MM.1S (cell line): Measurements from ENCODE around the gene SEPTIN6.

Source experiments
- DNase-seq: peaks from one replicate; pipeline ENCODE4 v3.0.0-alpha.2; 2015
- H2AFZ ChIP-seq: fragments of 300-600 bp; sonication (generic); 2 replicates; pipeline ENCODE4 v1.6.0; 2016; ENCODE audit warnings: antibody characterized with exemption, low read length
- H3F3A ChIP-seq: fragments of 300-600 bp; sonication (generic); 2 replicates; pipeline ENCODE4 v1.6.1; 2016; ENCODE audit warnings: mild to moderate bottlenecking, antibody characterized with exemption, low read length, moderate library complexity, mixed read lengths; ENCODE audit not compliant: insufficient read depth
- H3K27ac ChIP-seq: fragments of 300-600 bp; sonication (generic); 2 replicates; pipeline ENCODE4 v1.5.1; 2016; ENCODE audit warnings: mild to moderate bottlenecking, low read length
- H3K27me3 ChIP-seq: fragments of 300-600 bp; sonication (generic); replicated peaks from 2 replicates; pipeline ENCODE4 v1.6.0; 2016; ENCODE audit warnings: low read length; ENCODE audit not compliant: insufficient read depth
- H3K36me3 ChIP-seq: fragments of 300-600 bp; sonication (generic); replicated peaks from 2 replicates; pipeline ENCODE4 v1.6.1; 2016; ENCODE audit warnings: mild to moderate bottlenecking, low read length, mixed read lengths; ENCODE audit not compliant: insufficient read depth
- H3K4me1 ChIP-seq: fragments of 300-600 bp; sonication (generic); 2 replicates; pipeline ENCODE4 v1.6.1; 2016; ENCODE audit warnings: low read length, mixed read lengths
- H3K4me2 ChIP-seq: fragments of 300-600 bp; sonication (generic); 2 replicates; pipeline ENCODE4 v1.6.0; 2016; ENCODE audit warnings: low read depth, low read length
- H3K4me3 ChIP-seq: fragments of 300-600 bp; sonication (generic); 2 replicates; pipeline ENCODE4 v1.5.1; 2016; ENCODE audit warnings: low read length, mixed read lengths
- H3K79me2 ChIP-seq: fragments of 300-600 bp; sonication (generic); 2 replicates; pipeline ENCODE4 v1.6.1; 2016; ENCODE audit warnings: mixed run types, low read length, mixed read lengths
- H3K9ac ChIP-seq: fragments of 300-600 bp; sonication (generic); 2 replicates; pipeline ENCODE4 v1.6.1; 2016; ENCODE audit warnings: low read length, mixed read lengths
- H3K9me2 ChIP-seq: fragments of 300-600 bp; sonication (generic); replicated peaks from 2 replicates; pipeline ENCODE4 v1.6.1; 2016; ENCODE audit warnings: mild to moderate bottlenecking, low read length, mixed read lengths; ENCODE audit not compliant: insufficient read depth
- H3K9me3 ChIP-seq: fragments of 300-600 bp; sonication (generic); replicated peaks from 2 replicates; pipeline ENCODE4 v1.6.1; 2016; ENCODE audit warnings: mild to moderate bottlenecking, low read length, mixed read lengths; ENCODE audit not compliant: insufficient read depth
- H4K20me1 ChIP-seq: fragments of 300-600 bp; sonication (generic); 2 replicates; pipeline ENCODE4 v1.6.1; 2016; ENCODE audit warnings: mild to moderate bottlenecking, low read length, moderate library complexity, mixed read lengths; ENCODE audit not compliant: insufficient read depth
- EZH2 ChIP-seq: fragments of 300-600 bp; sonication (generic); optimal IDR thresholded peaks from 2 replicates; pipeline ENCODE3; 2017; ENCODE audit warnings: low read depth, mild to moderate bottlenecking, antibody characterized with exemption, low read length, mixed read lengths
- EZH2phosphoT487 ChIP-seq: fragments of 300-600 bp; sonication (generic); IDR thresholded peaks from 2 replicates; pipeline ENCODE4 v1.6.1; 2018; ENCODE audit warnings: antibody characterized with exemption, low read length
- TF ChIP-seq, protein P1 (sequence below): fragments of 300-600 bp; sonication (generic); IDR thresholded peaks from 2 replicates; pipeline ENCODE4 v1.5.1; 2016; ENCODE audit warnings: antibody characterized with exemption, low read length, mixed read lengths

The SEPTIN6 gene

DNA sequence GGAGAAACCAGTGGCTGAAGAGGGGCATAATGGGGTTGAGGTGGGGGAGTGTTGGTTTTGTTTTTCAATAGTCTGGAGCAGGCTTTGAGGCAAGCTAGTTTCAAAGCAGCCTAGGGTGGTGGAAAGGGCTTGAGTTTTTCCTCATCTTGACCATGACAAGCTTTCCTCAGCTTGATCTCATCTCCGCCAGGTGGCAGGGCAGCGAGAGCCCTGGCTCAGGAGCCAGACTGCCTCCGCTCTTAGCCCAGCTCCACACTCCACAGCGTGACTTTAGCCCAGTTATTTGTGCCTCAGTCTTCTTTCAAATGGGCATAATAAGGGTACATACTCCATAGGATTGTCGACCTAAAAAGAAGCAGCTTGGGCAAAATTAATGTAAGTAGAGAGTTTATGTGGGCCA is 35.5 kb upstream of the SEPTIN6 start:
- H3F3A ChIP-seq = peaks cover 7% of the 10 kb centered on the region
- H3K27ac ChIP-seq = no peak overlapping the region
- H3K4me1 ChIP-seq = peaks cover 7% of the 10 kb centered on the region
- no peak overlapping the region for H3K4me2 ChIP-seq
- no peaks in the 10 kb centered on the region for H3K9me3 ChIP-seq
- no peak overlapping the region for H2AFZ ChIP-seq
- no peak overlapping the region for H3K9ac ChIP-seq
- H3K27me3 ChIP-seq = no peaks in the 10 kb centered on the region
- H3K79me2 ChIP-seq = no peaks in the 10 kb centered on the region
- DNase-seq = no peak
- no peaks in the 10 kb centered on the region for H4K20me1 ChIP-seq
- H3K9me2 ChIP-seq = no peaks in the 10 kb centered on the region
- no peaks in the 10 kb centered on the region for H3K36me3 ChIP-seq
- H3K4me3 ChIP-seq = no peak overlapping the region
- no peak for TF ChIP-seq EZH2
- TF ChIP-seq, protein P1, sequence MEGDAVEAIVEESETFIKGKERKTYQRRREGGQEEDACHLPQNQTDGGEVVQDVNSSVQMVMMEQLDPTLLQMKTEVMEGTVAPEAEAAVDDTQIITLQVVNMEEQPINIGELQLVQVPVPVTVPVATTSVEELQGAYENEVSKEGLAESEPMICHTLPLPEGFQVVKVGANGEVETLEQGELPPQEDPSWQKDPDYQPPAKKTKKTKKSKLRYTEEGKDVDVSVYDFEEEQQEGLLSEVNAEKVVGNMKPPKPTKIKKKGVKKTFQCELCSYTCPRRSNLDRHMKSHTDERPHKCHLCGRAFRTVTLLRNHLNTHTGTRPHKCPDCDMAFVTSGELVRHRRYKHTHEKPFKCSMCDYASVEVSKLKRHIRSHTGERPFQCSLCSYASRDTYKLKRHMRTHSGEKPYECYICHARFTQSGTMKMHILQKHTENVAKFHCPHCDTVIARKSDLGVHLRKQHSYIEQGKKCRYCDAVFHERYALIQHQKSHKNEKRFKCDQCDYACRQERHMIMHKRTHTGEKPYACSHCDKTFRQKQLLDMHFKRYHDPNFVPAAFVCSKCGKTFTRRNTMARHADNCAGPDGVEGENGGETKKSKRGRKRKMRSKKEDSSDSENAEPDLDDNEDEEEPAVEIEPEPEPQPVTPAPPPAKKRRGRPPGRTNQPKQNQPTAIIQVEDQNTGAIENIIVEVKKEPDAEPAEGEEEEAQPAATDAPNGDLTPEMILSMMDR = peak; percentile 11; the same call in 1 of the 2 replicates

DNA sequence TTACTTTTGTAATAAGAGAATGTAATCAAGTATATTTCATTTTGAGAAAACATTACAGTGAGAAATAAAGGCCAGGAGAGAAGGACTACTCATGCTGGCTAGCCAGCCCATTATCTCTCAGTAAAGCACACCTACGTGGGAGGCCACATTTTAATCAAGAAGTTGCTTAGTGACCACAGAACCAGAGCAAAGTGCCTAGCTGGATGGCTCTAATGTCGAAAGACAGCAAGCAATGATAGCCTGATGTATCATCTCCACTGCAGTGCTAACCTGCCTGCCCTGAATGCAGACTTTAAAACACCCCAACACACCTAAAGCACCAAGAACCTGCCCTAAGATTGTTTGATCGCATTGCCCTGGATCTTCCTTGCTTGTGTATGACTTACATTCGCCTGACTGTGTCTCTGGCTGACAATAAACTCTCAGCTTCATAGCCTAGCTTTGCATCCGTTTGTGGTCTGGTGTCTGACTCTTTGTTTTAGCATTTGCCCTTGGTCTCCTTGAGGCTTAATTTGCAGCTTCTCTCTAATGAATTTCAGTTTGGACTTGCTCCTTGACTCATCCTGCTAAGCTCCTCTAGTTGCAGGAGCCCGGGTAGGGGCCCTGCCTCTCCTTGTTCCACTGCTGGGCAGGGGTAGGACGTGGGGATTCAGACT is 34.1 kb upstream of the SEPTIN6 start:
- H3K27me3 ChIP-seq = no peaks in the 10 kb centered on the region
- DNase-seq = peak; percentile 54
- peak overlapping the region; percentile 31; the same call in 1 of the 2 replicates for H3K9ac ChIP-seq
- no peaks in the 10 kb centered on the region for H3K9me2 ChIP-seq
- no peaks in the 10 kb centered on the region for H3K79me2 ChIP-seq
- peak overlapping the region; percentile 75 for H2AFZ ChIP-seq
- peak overlapping the region; percentile 54; the same call in 1 of the 2 replicates for H3K27ac ChIP-seq
- H4K20me1 ChIP-seq = no peaks in the 10 kb centered on the region
- H3F3A ChIP-seq = peaks cover 7% of the 10 kb centered on the region
- TF ChIP-seq EZH2phosphoT487 (no peak), EZH2 (no peak)
- TF ChIP-seq, protein P1 = no peak
- peak overlapping the region; percentile 65 for H3K4me2 ChIP-seq
- H3K9me3 ChIP-seq = no peaks in the 10 kb centered on the region
- H3K4me1 ChIP-seq = peaks cover 7% of the 10 kb centered on the region
- no peaks in the 10 kb centered on the region for H3K36me3 ChIP-seq
- no peak overlapping the region for H3K4me3 ChIP-seq

DNA sequence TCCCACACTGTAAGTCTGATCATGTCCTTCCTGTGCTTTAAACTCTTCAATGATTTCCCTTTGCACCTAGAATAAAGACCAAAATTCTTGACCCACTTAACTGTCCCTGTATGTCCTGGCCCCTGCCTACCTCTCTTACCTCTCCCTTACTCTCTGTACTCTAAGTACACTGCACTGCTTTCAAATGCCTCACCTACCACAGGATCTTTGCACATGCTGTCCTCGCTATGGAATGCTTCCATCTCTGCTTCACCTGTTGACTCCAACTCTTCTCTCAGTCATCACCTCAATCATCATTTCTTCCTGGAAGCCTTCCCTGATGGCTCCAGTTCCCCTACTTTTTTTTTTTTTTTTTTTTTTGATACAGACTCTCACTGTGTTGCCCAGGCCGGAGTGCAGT is 29.0 kb upstream of the SEPTIN6 start:
- H3K79me2 ChIP-seq = no peaks in the 10 kb centered on the region
- TF ChIP-seq EZH2 (no peak), EZH2phosphoT487 (no peak)
- TF ChIP-seq, protein P1 = no peak
- H4K20me1 ChIP-seq = no peaks in the 10 kb centered on the region
- H3K36me3 ChIP-seq = no peaks in the 10 kb centered on the region
- no peaks in the 10 kb centered on the region for H3K9me3 ChIP-seq
- H2AFZ ChIP-seq = no peak overlapping the region
- no peak overlapping the region for H3K9ac ChIP-seq
- H3K9me2 ChIP-seq = no peaks in the 10 kb centered on the region
- H3K4me1 ChIP-seq = peaks cover 2% of the 10 kb centered on the region
- no peak overlapping the region for H3K4me3 ChIP-seq
- H3K27ac ChIP-seq = no peak overlapping the region
- no peak for DNase-seq
- H3K4me2 ChIP-seq = no peak overlapping the region
- peaks cover 2% of the 10 kb centered on the region; the same call in 1 of the 2 replicates for H3F3A ChIP-seq
- no peaks in the 10 kb centered on the region for H3K27me3 ChIP-seq
